HG03432 (cell line): ENCODE measurements around the gene SSR1.
A peak's percentile ranks its signal among the peaks of the same experiment; 100 is the strongest.
"Not testable (repeated sequence)": the region's sequence is repeated elsewhere in the genome, so short reads cannot be mapped to it uniquely, and the experiment has no call there.

Experiments
- ATAC-seq: cut with Tn5 transposase; IDR thresholded peaks from one replicate; pipeline ENCODE4 v1.9.1; 2021; ENCODE audit warnings: mild to moderate bottlenecking, moderate library complexity; ENCODE audit not compliant: unreplicated experiment

SSR1 gene

DNA sequence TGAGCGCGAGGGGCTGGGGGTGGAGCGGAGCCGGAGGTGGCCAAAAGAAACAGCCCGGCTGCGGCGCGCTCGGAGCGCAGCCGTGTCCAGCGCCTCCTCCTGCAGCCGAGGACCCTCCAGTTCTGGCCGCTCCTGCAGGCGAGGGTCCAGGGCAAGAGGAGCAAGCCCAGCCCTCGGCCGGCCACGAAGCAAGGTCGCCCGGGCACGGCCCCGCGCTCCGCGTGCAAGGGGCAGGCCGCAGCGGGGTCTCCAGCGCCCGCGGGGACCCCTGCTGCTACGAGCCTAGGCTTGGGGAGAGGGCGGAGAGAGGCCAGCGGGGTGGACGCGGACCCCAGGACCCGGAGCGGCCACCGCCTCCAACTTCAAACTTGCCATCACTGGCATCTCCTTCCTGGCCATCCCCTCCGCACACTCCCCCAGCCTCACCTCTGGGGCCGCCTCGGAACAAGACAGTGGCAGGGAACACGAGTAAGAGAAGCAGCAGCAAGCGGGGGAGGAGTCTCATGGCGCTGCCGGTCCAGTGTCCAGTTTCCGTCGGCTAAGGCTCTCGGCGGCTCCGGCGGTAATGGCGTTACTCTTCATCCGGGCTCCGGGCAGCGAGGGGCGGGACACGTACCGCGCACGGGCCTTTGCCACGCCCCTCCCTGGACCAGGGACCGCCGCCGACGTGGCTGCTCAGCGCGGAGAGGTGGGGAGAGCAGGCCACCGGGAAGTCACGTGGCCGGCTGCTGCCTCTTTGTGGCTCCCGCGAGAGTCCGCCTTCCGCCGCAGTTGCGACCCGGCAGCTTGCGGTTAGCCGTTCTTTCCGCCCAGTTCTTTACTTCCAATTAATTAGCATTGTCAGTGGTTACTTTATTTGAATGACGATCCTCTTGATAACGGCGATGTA, at the start of gene SSR1:
SSR1 (minus strand) TSS at position 584 of the 889 bp plus-strand sequence; CDS start at position 505, 79 bp downstream.
- ATAC-seq = peak; percentile 98

DNA sequence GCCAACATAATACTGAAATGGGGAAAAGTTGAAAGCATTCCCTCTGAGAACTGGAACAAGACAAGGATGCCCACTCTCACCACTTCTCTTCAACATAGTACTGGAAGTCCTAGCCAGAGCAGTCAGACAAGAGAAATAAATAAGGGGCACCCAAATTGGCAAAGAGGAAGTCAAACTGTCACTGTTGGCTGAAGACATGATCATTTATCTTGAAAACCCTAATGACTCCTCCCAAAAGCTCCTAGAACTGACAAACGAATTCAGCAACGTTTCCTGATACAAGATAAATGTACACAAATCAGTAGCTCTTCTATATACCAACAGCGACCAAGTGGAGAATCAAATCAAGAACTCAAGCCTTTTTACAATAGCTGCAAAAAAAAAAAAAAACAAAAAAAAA, 38.9 kb upstream of the SSR1 start:
- ATAC-seq = not testable (repeated sequence)

DNA sequence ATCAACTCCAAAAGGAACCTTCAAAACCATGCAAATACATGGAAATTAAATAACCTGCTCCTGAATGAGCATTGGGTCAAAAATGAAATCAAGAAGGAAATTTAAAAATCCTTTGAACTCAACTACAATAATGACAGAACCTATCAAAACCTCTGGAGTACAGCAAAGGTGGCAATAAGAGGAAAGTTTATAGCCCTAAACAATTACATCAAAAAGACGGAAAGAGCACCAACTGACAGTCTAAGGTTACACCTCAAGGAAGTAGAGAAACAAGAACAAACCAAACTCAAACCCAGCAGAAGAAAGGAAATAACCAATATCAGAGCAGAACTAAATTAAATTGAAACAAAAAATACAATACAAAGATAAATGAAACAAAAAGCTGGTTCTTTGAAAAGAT, 37.6 kb upstream of the SSR1 start:
- ATAC-seq = not testable (repeated sequence)

DNA sequence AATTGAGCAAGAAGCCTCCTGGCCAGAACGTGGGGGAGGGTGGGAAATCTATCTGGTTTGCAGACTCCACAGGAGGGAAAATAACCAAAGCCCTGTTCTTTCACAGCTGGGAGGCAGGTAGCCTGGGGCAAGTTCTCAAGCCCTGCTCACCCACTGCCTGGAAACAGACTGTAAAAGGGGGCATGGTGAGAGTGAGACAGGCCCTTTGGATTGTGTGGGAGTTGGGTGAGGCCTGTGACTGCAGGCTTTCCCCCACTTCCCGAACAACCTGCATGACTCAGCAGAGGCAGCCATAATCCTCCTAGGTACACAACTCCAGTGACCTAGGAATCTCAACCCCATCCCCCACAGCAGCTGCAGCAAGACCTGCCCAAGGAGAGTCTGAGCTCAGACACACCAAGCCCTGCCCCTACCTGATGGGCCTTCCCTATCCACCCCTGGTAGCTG, 34.6 kb upstream of the SSR1 start:
- ATAC-seq = not testable (repeated sequence)

DNA sequence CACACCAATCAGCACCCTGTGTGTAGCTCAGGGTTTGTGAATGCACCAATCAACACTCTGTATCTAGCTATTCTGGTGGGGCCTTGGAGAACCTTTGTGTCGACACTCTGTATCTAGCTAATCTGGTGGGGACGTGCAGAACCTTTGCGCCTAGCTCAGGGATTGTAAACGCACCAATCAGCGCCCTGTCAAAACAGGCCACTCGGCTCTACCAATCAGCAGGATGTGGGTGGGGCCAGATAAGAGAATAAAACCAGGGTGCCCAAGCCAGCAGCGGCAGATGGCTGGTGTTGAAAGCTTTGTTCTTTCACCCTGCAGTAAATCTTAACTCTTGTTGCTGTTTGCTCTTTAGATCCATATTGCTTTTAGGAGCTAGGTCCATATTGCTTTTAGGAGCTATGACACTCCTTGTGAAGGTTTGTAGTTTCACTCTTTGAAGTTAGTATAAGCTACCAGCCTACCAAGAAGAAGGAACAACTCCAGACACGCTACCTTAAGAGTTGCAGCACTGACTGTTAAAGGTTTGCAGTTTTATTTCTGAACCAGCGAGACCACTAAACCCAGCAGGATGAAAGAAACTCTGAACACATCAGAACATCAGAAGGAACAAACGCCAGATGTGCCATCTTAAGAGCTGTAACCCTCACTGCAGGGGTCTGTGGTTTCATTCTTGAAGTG, 31.9 kb upstream of the SSR1 start:
- not testable (repeated sequence) for ATAC-seq

DNA sequence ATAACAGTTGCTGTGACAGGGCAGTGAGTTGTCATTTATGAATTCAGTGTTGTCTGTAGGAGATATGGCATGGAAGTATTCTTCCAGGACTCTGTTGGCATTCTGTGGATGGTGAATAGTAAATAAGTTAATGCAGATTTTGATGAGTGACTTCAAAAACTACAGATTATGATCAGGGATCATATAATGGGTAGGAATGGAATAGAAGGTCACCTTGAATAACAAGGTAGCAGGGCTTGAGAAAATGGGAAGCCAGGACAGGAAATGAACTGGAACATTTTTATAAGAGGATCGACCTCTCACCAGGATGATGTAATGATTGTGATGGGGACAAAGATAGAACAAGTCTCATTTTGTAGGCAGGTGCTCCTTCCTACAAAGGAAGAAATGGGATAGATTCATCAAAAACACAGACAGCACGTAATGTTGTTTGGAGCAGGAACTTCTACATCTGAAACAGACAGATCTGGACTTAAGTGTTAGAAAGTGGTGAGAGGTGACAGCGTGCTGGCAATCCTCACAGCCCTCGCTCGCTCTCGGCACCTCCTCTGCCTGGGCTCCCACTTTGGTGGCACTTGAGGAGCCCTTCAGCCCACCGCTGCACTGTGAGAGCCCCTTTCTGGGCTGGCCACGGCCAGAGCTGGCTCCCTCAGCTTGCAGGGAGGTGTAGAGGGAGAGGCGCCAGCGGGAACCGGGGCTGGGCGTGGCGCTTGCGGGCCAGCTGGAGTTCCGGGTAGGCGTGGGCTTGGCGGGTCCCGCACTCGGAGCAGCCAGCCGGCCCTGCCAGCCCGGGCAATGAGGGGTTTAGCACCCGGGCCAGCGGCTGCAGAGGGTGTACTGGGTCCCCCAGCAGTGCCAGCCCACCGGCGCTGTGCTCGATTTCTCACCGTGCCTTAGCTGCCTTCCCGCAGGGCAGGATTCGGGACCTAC, 30.8 kb upstream of the SSR1 start:
- ATAC-seq = no peak

DNA sequence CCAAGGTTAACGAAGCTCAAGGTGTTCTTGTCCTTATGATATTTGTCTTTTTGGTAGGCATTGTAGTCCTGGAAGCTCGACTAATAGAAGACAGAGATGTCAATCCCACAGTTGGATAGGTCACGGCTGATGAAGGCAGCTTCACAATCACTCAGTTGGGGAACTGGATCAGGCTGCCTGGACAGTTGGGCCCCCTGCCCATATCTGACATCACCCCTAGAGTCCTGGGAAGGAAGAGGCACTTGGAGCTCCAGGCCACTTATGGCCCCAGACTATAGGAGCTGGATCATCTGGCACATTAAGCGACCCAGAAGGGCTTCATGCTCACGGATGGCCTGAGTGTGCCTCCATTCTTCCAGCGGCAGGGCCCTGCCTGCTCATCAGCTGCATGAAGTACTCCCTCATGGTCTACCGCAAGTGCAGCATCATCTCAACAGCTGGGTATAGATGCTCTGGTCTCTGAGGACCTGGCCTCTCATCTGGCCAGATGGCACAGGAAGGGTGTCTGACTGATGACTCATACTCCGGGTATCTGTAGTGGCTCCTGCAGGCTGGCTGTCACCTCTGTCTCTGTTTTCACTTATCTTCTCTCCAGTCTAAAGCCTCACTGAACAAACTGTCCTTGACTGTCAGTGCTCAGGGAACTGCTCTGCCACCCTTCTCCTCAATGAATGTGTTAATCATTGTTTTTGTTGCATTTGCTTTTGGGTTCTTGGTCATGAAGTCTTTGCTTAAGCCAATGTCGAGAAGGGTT, 29.2 kb upstream of the SSR1 start:
- peak; percentile 95 for ATAC-seq

DNA sequence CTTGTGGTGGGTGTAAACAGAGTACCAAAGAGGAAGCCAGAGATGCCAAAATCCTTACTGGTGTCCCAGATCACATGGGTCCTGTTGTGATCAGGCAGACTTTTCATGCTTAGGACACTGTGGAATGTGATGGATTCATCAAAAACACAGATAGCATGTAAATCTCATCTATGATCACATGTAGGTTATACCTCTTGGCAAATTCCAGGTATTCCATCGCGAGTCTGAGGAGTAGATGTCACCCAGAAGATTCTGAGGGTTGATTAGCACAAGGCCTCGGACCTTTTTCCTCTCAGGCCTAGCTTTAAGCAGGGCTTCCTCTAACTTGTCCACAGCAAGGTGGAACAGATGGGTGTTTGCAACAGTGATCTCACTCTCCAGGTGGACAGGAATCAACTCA, 28.3 kb upstream of the SSR1 start:
- ATAC-seq = no peak

DNA sequence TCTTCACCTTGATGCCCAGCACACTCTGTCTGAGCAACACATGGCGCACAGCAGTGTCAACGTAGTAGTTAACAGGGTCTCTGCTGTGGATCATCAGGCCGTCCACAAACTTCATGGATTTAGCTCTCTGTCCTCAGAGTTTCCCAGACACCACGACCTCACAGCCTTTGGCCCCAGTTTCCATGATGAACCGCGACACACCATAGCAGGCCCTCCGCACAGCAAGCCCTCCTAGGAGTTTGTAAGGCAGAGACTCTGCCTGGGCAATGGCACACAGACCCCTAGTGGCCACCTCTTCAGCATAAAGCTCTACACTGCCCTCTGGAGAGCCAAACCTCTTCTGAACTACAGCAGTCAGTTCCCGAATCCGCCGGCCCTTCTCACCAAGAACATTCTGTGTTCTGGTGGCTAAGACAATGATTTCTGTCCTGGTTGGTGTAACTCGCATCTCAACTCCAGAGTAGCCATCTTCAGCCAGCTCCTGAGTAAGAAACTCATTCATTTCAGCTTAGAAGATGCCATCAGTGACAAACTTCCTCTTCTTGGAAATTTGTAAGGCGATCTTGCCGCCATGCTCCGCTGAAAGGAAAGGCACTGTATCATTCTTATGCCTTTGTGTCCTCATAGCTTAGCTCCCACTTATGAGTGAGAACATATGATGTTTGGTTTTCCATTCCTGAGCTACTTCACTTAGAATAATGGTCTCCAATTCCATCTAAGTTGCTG, 26.2 kb upstream of the SSR1 start:
- not testable (repeated sequence) for ATAC-seq

DNA sequence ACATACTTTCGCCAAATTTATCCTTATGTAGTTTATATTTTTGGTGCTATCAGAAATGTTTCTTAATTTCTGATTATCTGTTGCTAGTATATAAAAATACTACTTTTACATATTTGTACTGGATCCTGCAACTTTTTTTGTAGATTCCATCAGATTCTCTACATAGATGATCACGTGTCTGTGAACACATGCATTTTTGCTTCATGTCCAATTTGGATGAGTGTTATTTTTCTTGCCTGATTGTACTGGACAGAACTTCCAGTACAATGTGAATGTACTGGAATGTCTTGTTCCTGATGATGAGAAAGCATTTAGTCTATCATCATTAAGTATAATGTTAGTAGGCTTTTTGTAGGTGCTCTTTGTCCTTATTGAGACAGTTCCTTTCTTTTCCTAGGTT, 25.0 kb upstream of the SSR1 start:
- ATAC-seq = no peak

DNA sequence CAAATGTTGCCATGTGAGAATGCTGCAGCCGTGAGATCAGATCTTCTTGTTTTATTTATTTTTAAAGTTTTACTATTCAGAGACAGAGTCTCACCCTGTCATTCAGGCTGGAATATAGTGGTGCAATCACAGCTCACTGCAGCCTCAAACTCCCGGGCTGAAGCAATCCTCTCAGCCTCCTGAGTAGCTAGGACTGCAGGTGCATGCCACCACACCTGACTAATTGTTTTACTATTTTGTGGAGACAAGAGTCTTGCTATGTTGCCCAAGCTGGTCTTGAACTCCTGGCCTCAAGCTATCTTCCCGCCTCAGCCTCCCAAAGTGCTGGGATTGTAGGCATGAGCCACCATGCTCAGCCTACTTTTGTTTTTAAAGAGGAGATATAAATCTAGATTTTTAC, 22.5 kb upstream of the SSR1 start:
- no peak for ATAC-seq

DNA sequence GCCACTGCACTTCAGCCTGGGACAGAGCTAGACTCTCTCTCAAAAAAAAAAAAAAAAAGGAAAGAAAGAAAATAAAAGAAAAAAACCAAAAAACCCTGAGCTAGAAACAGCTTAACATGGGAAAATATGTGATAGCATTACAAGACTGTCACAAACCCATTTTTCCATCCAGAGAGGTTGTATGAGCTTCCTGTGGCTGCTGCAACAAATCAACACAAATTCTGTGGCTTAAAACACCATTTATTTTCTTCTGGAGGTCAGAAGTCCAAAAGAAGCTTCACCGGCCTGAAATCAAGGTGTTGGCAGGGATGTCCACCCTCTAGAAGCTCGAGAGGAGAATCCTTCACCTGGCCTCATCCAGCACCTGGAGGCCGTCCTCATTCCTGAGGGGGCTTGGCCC, 21.7 kb upstream of the SSR1 start:
- ATAC-seq = no peak

DNA sequence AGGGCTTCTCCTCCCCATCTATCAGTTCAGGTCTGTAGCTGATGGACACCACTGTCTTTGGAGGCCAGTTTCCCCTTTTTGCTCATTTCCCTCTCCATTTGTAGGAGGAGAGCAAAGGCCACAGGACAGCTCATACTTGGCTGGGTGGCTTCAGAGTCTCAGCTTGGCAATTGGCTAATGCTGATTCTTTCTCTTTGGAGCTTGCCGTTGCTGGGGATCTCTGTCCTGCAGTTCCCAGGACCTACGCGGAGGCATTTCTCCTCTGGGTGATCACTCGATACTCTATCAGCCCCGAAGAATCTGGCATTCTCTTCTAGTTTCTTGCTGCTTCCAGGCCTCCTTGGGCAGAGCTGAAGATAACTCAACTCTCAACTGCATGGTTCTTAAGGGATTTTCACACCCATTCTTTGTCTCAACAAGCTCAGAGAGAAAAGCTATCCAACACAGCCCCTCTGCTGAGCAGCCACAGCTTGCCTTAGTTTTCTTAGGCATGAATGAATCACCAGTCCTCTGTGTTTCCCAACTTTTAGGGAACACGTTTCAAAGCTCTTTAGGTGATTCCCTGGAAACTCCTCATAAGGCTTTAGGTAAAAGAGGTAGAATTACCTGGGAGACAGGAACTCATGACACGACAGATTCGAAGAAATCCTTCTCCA, 19.2 kb upstream of the SSR1 start:
- ATAC-seq = no peak

DNA sequence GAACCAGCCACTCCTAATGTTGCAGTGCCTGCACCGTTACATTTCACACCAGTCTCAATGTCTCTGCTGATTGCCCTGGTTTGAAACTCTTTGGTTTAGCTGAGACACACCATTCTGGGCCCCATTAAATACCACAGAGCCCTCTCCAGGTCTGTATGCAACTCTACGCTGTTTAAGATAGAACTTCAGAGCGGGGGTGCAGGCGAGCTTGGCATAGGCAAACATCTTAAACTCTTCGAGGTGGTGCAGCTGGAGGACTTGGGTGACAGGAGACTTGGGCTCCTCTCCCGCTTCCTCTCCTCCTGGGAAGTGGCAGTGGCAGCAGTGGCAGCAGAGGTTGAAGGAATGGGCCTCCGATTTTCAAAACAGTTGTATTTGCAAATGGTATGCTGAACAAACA, 18.5 kb upstream of the SSR1 start:
- no peak for ATAC-seq

DNA sequence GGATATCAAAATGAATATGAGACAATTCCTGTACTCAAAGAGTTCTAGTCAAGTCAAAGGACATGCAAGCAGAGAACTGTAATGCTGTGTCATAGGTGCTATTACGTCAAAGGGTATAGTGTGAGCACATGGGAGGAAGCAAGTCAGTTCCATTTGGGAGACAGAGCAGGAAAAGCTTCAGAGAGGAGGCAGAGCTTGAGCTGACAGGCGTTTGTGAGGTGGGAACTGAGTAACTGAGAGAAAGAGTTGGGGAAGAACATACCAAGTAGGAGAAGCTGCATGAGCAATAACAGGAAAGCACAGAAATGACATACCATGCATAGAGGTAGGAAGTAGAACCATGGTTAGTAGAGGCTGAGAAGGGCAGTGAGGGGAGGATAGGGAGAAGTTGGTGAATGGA, 15.2 kb upstream of the SSR1 start:
- peak; percentile 47 for ATAC-seq

DNA sequence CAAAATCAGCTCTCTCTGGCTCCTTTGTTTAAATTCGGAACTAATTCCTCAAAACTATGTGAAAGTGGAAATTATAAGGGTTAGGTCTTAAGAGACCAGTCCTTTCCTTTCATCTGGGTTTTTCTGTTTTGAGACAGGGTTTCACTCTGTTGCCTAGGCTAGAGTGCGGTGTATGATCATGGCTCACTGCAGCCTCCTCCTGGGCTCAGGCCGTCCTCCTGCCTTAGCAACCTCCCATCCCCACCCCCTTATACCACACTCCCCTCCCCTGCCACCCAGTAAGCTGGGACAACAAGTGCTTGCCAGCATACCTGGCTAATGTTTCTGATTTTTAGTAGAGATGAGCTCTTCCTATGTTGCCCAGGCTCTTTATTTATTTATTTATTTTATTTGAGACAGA, 12.8 kb upstream of the SSR1 start:
- no peak for ATAC-seq

DNA sequence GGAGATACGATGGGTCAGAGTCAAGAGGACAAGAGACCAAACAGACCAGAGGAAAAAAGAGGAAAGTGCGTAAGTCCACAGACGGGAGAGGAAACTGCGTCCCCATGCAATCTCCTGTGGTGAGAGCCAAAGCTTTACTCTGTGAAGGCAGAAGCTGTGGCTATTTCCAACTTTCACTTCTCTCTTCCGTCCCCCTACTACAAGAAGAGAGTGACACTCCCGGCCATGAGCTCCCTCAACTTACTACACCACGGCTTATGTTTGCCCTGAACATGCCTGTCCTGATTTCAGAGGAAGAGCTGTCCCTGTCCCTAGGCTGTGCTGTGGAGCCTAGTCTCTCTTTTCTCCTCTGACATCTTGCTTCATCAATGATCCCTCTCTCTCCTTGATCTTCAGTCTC, 11.5 kb upstream of the SSR1 start:
- ATAC-seq = peak; percentile 83

DNA sequence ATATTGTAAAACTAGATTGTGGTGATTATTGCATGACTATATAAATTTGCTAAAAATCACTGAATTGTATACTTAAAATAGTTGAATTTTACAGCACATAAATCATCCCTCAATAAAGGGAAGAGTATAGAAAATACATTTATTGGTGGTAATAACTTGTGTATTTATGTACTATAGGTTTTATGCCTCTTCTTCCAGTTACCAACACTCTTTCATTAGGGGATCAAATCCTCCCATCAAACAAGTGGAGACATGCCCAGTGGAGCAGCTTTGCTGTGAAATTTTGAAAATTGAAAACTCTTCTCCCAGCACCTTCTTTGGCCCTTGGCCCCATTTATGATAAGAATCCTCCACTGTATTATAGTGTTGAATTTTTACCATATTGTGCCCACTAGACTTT, 10.1 kb upstream of the SSR1 start:
- ATAC-seq = no peak

DNA sequence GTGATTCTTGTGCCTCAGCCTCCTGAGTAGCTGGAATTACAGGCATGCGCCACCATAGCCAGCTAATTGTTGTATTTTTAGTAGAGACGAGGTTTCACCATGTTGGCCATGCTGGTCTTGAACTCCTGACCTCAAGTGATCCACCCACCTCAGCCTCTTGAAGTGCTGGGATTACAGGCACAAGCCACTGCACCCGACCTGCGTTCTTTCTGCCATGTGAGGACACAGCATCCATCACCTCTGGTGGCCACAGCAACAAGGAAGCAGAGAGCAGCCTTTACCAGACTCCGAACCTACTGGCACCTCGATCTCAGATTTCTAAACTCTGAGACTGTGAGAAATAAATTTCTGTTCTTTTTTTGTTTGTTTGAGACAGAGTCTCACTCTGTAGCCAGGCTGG, 8.9 kb upstream of the SSR1 start:
- ATAC-seq = not testable (repeated sequence)
